Stimulated activated CD4-positive, alpha-beta T cell treated with anti-CD3 and anti-CD28 coated beads, Interleukin-4, amount 100 ng/mL, for 48 hours (primary cell): ENCODE results near the gene TMEM213.
A peak's percentile ranks its signal among the peaks of the same experiment; 100 is the strongest.

Source experiments
- DNase-seq, 2 donors: peaks; one replicate each; pipeline ENCODE4 v3.0.0-alpha.2; 2020; ENCODE audit warnings: low read depth in 2 of 2

The TMEM213 gene

GRCh38 chr7:138876326-138876725, 78.5 kb downstream of the TMEM213 start:
- DNase-seq: no peak

GRCh38 chr7:138878051-138878450, 80.3 kb downstream of the TMEM213 start:
- DNase-seq: no peak

GRCh38 chr7:138878856-138879255, 81.1 kb downstream of the TMEM213 start:
- DNase-seq: no peak

GRCh38 chr7:138879356-138879755, 81.6 kb downstream of the TMEM213 start:
- DNase-seq: no peak

- DNase-seq: no peak
Measured at GRCh38 chr7:138880881-138881578, 83.2 kb downstream of the TMEM213 start.

GRCh38 chr7:138881579-138882188, 83.9 kb downstream of the TMEM213 start:
- DNase-seq: no peak

- DNase-seq: no peak
Measured at GRCh38 chr7:138882249-138882648, 84.5 kb downstream of the TMEM213 start.

GRCh38 chr7:138885383-138886147, 87.8 kb downstream of the TMEM213 start:
- DNase-seq: no peak

GRCh38 chr7:138886501-138886917, 88.7 kb downstream of the TMEM213 start:
- DNase-seq: peak in 1 of 2 donors; percentile 24

GRCh38 chr7:138887085-138887710, 89.4 kb downstream of the TMEM213 start:
- DNase-seq: no peak
